Body of pancreas (tissue), 4 donors: ENCODE measurements around the gene ADAMTS2.

ENCODE experiments used
- POLR2A ChIP-seq, 3 donors: fragments of 450-650 bp; IDR thresholded peaks; one replicate each; pipeline ENCODE4 v1.6.1; 2016; ENCODE audit warnings: antibody characterized with exemption in 3 of 3, mild to moderate bottlenecking in 2 of 3
- TF ChIP-seq, protein P1 (sequence below), 7 experiments: fragments of 450-650 bp in 4 of 7; fragments of 200-600 bp in 3 of 7; sonication (generic) in 3 of 7; IDR thresholded peaks; one replicate each; pipeline ENCODE4 v1.5.1; 2016 to 2019; ENCODE audit warnings: antibody characterized with exemption in 7 of 7

DNA sequence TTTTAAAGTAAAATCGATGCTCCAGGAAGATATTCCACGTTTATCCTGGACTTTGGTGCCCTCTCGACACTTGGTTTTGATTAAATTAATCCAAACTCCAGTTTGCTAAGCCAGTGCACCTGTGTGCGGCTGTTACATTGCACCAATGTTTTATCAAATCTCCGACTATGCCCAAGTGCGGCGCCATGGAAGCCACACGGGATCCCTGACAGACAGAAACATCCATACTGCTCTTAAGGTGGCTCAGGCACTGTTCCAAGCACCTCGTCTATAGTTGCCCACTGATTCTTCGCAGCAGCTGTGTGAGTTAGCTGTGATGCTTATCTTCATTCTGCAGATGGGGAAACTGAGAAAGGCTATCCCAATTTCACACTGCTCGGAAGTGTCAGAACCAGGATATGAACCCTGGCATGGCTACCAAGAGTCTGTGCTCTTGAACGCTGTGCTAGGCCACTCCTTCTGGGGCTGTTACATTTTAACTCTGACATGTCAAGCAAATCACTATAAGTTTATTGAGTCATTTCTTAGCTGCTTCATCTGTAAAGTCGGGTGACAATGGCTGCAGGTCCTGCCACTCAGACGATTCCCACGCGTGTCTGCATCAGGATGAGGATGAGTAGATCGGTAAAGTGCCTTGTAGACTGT lies 113.0 kb downstream of the ADAMTS2 start:
- TF ChIP-seq, protein P1, sequence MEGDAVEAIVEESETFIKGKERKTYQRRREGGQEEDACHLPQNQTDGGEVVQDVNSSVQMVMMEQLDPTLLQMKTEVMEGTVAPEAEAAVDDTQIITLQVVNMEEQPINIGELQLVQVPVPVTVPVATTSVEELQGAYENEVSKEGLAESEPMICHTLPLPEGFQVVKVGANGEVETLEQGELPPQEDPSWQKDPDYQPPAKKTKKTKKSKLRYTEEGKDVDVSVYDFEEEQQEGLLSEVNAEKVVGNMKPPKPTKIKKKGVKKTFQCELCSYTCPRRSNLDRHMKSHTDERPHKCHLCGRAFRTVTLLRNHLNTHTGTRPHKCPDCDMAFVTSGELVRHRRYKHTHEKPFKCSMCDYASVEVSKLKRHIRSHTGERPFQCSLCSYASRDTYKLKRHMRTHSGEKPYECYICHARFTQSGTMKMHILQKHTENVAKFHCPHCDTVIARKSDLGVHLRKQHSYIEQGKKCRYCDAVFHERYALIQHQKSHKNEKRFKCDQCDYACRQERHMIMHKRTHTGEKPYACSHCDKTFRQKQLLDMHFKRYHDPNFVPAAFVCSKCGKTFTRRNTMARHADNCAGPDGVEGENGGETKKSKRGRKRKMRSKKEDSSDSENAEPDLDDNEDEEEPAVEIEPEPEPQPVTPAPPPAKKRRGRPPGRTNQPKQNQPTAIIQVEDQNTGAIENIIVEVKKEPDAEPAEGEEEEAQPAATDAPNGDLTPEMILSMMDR (IDR thresholded peaks at IDR 0.05) = no peak
- no peak for TF ChIP-seq POLR2A (IDR thresholded peaks at IDR 0.05)
